Measurements from ENCODE around the gene SLC25A13. TPM values are rescaled to one million over a fixed set of nuclear protein-coding genes. Genes with fewer than 3 reads are reported as not detected.

Gene SLC25A13
- total RNA-seq, 1 experiment from 2014 or later = 71.7 TPM

- no peaks in the 10 kb centered on the region for H3K79me1 ChIP-seq (ENCODE audit: insufficient read depth, low read depth, low read length, poor library complexity, severe bottlenecking)
- H3K14ac ChIP-seq (ENCODE audit: insufficient read depth, low read length) = no peak overlapping the region
- peaks cover 4 to 22% (median 10%) of the 10 kb centered on the region in 3 experiments; a peak in 6 of 7 replicates for H3K36me3 Mint-ChIP-seq (ENCODE audit: insufficient read depth in 1 of 3, low read depth in 3 of 3)
- H2BK12ac ChIP-seq (ENCODE audit: insufficient read length, low read depth, low read length) = no peak overlapping the region
- no peak overlapping the region for H3K56ac ChIP-seq (ENCODE audit: insufficient read length, low read depth, low read length)
- H3K4me3 Mint-ChIP-seq = no peak overlapping the region; a peak in 1 of 5 replicates
- H3T11ph ChIP-seq (ENCODE audit: low read length) = no peak overlapping the region
- no peaks in the 10 kb centered on the region for H3K79me2 ChIP-seq (ENCODE audit: insufficient read depth, low read length)
- no peaks in the 10 kb centered on the region for H3K9me3 ChIP-seq (ENCODE audit: control insufficient read depth, low read depth, low read length)
- H4K5ac ChIP-seq (ENCODE audit: insufficient read length, low read depth, low read length) = no peak overlapping the region
- no peak overlapping the region for H2AK5ac ChIP-seq (ENCODE audit: insufficient read length, low read length)
- no peak overlapping the region for H4K8ac ChIP-seq (replicated peaks; ENCODE audit: insufficient read length, low read depth, low read length)
- H2AFZ ChIP-seq (ENCODE audit: low read length) = no peak overlapping the region
- H2BK5ac ChIP-seq (ENCODE audit: insufficient read length, low read length) = no peak overlapping the region
- TF ChIP-seq CTCF (conservative IDR thresholded peaks at IDR 0.05) = no peak
- H3K27me3 ChIP-seq (ENCODE audit: insufficient read depth, low read length) = no peaks in the 10 kb centered on the region
- H2BK20ac ChIP-seq (ENCODE audit: low read depth, low read length, poor library complexity, severe bottlenecking) = no peak overlapping the region
- H4K91ac ChIP-seq (ENCODE audit: insufficient read length, low read depth, low read length) = no peak overlapping the region
- H3K27ac Mint-ChIP-seq = peak overlapping the region in 1 of 3 experiments; percentile 49; a peak in 1 of 7 replicates
- peaks cover 44% of the 10 kb centered on the region in 2 experiments for H3K4me1 Mint-ChIP-seq
- H3K9ac ChIP-seq (ENCODE audit: extremely low read depth, insufficient read length, low read length) = no peak overlapping the region
- no peak overlapping the region for H3K27ac ChIP-seq (ENCODE audit: insufficient read length, low read depth, low read length)
- H3K4ac ChIP-seq (ENCODE audit: low read depth, low read length) = no peak overlapping the region
- DNase-seq = no peak
- no peaks in the 10 kb centered on the region for H4K20me1 ChIP-seq (ENCODE audit: control insufficient read depth, insufficient read depth, insufficient read length)
- no peak overlapping the region for H2BK15ac ChIP-seq (ENCODE audit: low read depth, low read length)
- no CpG with 5 or more reads among the region's 3 CpGs for WGBS (ENCODE audit: extremely low coverage, insufficient read length, low lambda C conversion rate)
- no peaks in the 10 kb centered on the region for H3K27me3 Mint-ChIP-seq (ENCODE audit: low read depth)
- no peak overlapping the region for H3K23ac ChIP-seq (ENCODE audit: insufficient read length, low read depth, low read length)
- H3K4me2 ChIP-seq (ENCODE audit: insufficient read depth, insufficient read length, low read length) = no peak overlapping the region
- no peaks in the 10 kb centered on the region for H3K23me2 ChIP-seq (ENCODE audit: insufficient read length, low read depth, low read length, poor library complexity, severe bottlenecking)
- H3K9me3 Mint-ChIP-seq = no peaks in the 10 kb centered on the region
- H3K4me1 ChIP-seq (ENCODE audit: insufficient read depth, low read length) = peaks cover 3% of the 10 kb centered on the region; the same call in 1 of the 2 replicates
- H3K18ac ChIP-seq (ENCODE audit: insufficient read length, low read depth, low read length) = no peak overlapping the region
- no peak overlapping the region for H2BK120ac ChIP-seq (ENCODE audit: low read depth, low read length, poor library complexity, severe bottlenecking)
These were observed 140.7 kb downstream of the SLC25A13 start for GRCh38 chr7:96181174-96181573.

Measured in H9 (cell line).